GM19025 (cell line): ENCODE results near the gene RFPL1.
"Not testable (repeated sequence)": the region's sequence is repeated elsewhere in the genome, so short reads cannot be mapped to it uniquely, and the experiment has no call there.

Experiments
- ATAC-seq: cut with Tn5 transposase; IDR thresholded peaks from one replicate; pipeline ENCODE4 v1.9.1; 2021; ENCODE audit warnings: mild to moderate bottlenecking, low read depth, moderate library complexity; ENCODE audit not compliant: unreplicated experiment

The RFPL1 gene

GRCh38 chr22:29438283-29438682 lies at the start of gene RFPL1:
TSS of gene RFPL1 (plus strand) at chr22:29438583.
- not testable (repeated sequence) for ATAC-seq

- no peak for ATAC-seq
Observed at GRCh38 chr22:29388759-29389090, 49.7 kb upstream of the RFPL1 start.

- ATAC-seq: no peak
Observed at GRCh38 chr22:29390270-29390669, 48.1 kb upstream of the RFPL1 start.

GRCh38 chr22:29391546-29391945 lies 46.8 kb upstream of the RFPL1 start:
- no peak for ATAC-seq

- no peak for ATAC-seq
Observed at GRCh38 chr22:29393019-29393608, 45.3 kb upstream of the RFPL1 start.

GRCh38 chr22:29394931-29395581 lies 43.3 kb upstream of the RFPL1 start:
- ATAC-seq: no peak

GRCh38 chr22:29396126-29396525 lies 42.3 kb upstream of the RFPL1 start:
- no peak for ATAC-seq

GRCh38 chr22:29397791-29398190 lies 40.6 kb upstream of the RFPL1 start:
- no peak for ATAC-seq

GRCh38 chr22:29400576-29400975 lies 37.8 kb upstream of the RFPL1 start:
- no peak for ATAC-seq

- ATAC-seq: not testable (repeated sequence)
Observed at GRCh38 chr22:29401538-29401937, 36.8 kb upstream of the RFPL1 start.

GRCh38 chr22:29408940-29409339 lies 29.4 kb upstream of the RFPL1 start:
- ATAC-seq: no peak

- not testable (repeated sequence) for ATAC-seq
Observed at GRCh38 chr22:29411569-29412211, 26.7 kb upstream of the RFPL1 start.

- not testable (repeated sequence) for ATAC-seq
Observed at GRCh38 chr22:29412772-29413171, 25.6 kb upstream of the RFPL1 start.

GRCh38 chr22:29414951-29415591 lies 23.3 kb upstream of the RFPL1 start:
- ATAC-seq: not testable (repeated sequence)

- not testable (repeated sequence) for ATAC-seq
Observed at GRCh38 chr22:29418704-29419103, 19.7 kb upstream of the RFPL1 start.

GRCh38 chr22:29426476-29426875 lies 11.9 kb upstream of the RFPL1 start:
- no peak for ATAC-seq

GRCh38 chr22:29427176-29427760 lies 11.1 kb upstream of the RFPL1 start:
- no peak for ATAC-seq

GRCh38 chr22:29431986-29432385 lies 6.4 kb upstream of the RFPL1 start:
- no peak for ATAC-seq

- ATAC-seq: no peak
Observed at GRCh38 chr22:29433856-29434255, 4.5 kb upstream of the RFPL1 start.

GRCh38 chr22:29434288-29434687 lies 4.1 kb upstream of the RFPL1 start:
- ATAC-seq: no peak
